Raji (cell line): ENCODE measurements around the gene STK36.

Experiments used
- POLR2A ChIP-seq: IDR thresholded peaks from 2 replicates; pipeline ENCODE4 v1.6.1; 2011; ENCODE audit warnings: low read depth, low read length, control low read depth; ENCODE audit not compliant: insufficient read depth

The STK36 gene

GRCh38 chr2:218655751-218656150 lies 16.1 kb upstream of the STK36 start:
- no peak for TF ChIP-seq POLR2A

DNA sequence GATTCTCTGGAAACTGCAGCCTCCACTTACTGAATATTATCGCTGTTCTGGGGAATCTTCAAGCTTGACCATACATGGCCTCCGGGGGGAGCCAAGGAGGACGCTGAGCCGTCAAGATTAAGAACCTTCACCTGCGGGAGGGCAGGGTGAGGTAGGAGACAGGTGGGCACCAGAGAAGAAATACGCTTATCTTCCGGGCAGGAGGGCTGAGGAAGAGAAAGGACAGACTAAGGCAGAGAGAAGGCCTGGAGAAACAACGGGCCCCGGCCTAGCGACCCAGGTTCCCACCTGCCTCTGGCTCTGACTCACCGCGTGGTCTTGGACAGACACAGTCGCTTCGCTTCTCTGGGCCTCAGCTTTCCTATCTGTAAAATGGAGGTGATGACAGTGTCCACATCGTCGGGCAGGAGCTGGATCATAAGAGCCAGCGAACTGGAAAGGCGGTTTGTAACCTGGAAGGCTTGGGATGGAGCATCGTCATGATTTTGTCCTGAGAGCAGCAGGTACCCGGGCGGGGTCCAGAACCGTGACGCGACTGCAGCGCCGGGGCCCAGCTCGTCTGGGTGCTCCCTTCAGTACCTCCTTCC lies 13.1 kb upstream of the STK36 start:
- TF ChIP-seq POLR2A, result peak; percentile 54; the same call in 1 of the 2 replicates

- peak; percentile 96 for TF ChIP-seq POLR2A
These were observed 12.5 kb upstream of the STK36 start, which contains the start of the genes BCS1L and ZNF142 for GRCh38 chr2:218659258-218659987. Gene BCS1L, plus strand, starts transcription at chr2:218659683. Its CDS starts 1,305 bp downstream, at chr2:218660988. Gene ZNF142, minus strand, starts transcription at chr2:218659623. Its CDS starts 3,194 bp downstream, at chr2:218656429.

DNA sequence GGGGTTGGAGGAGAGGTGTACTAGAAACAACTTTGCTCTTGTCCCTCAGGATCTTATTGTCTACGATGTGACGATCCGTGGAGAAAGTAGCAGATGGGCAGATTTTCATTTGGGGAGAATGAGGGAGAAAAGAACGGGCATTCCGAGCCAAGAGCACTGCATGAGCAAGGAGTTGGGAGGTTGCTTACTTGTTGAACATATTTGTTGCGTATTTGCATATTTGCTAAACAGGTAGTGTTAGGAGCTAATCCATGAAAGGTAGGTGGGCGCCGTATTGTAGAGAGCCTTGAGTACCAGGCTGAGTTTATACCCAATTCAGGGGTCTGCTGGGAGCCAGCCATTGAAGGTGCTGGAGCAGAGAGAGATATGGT lies 11.9 kb upstream of the STK36 start:
- TF ChIP-seq POLR2A, result no peak

GRCh38 chr2:218662377-218662776 lies 9.5 kb upstream of the STK36 start:
- TF ChIP-seq POLR2A, result no peak

- no peak for TF ChIP-seq POLR2A
These were observed 9.1 kb upstream of the STK36 start for GRCh38 chr2:218662827-218663226.

GRCh38 chr2:218663901-218664300 lies 8.0 kb upstream of the STK36 start:
- no peak for TF ChIP-seq POLR2A

DNA sequence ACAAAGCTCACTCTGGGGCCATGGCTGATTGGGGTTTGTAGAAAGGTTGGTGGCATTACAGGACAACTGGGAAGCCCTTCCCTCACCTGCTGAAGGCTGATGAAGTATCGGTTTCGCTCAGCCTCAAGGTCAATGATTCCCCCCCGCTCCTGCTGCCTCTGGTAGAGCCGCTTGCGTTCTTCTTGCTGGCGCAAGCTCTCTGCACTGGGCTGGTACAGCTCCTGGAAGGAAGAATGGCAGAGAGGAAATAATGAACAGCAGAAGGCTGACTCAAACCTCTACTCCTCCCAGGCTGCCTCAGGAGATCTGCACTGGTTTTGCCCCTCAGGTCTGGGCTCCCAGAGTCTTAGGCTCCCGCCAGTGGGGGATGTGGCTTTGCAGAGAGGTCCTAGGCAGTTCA lies 7.2 kb upstream of the STK36 start:
- TF ChIP-seq POLR2A, result no peak

DNA sequence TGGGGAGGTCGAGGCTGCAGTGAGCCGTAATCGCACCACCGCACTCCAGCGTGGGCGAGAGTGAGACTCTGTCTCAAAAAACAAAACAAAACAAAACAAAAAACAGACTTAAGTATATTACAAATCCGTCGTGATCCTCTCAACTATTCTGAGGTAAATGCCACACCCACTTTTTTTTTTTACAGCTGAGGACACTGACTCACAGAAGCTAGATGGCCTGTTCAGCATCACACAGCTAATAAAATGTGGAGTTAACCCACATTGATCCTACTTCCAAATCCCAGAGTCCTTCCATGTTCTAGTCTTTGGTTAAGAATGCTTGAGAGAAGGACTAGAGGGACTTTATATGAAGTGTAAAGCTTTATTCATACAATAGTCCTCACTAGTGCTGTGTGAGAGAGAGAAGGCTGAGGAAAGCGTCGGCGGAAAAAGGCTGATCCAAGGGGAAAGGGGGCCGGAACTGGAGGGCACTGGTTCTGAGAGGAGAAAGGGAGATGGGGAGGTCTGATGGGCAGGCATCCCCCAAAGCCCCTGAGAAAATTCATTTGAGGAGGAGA lies 711 bp upstream of the STK36 start:
- no peak for TF ChIP-seq POLR2A

DNA sequence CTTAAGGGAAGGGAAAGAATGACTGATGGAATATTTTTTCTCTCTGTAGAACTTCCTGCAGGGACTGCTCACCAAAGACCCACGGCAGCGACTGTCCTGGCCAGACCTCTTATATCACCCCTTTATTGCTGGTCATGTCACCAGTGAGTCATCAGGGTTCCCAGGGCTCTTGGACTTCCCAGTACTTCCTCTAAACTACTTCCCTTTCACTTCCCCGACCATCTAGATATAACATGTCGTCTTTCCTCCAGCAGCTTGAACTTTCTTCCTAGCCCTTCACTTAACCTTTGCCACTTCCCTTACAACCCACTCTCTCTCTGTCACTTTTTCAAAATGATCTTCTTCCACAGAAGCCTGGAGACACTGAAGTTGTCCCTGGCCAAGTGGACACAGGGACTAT lies 7.2 kb downstream of the STK36 start:
- TF ChIP-seq POLR2A, result no peak

DNA sequence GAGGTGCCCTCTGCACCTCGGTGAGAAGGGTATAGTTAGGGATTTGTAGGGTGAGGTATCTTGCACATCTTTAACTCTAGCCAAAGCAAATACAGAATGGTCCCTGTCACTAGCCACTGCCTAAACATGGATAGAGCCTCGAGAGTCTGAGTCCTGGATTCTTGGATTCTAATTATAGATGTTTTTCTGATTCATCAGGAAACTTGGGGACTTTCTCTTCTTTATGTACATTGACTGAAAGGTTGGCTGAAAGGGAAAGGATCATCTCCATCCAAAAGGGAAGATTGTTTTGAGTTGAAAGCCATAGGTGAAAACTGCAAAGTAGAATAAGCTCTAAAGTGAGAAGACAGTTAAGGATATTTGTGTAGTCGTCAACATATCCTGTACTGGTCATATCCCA lies 8.2 kb downstream of the STK36 start:
- TF ChIP-seq POLR2A, result no peak

- no peak for TF ChIP-seq POLR2A
These were observed 19.3 kb downstream of the STK36 start for GRCh38 chr2:218691234-218691633.

- TF ChIP-seq POLR2A, result no peak
These were observed 22.7 kb downstream of the STK36 start for GRCh38 chr2:218694405-218695145.

- TF ChIP-seq POLR2A, result no peak
These were observed 27.0 kb downstream of the STK36 start for GRCh38 chr2:218698885-218699284.

DNA sequence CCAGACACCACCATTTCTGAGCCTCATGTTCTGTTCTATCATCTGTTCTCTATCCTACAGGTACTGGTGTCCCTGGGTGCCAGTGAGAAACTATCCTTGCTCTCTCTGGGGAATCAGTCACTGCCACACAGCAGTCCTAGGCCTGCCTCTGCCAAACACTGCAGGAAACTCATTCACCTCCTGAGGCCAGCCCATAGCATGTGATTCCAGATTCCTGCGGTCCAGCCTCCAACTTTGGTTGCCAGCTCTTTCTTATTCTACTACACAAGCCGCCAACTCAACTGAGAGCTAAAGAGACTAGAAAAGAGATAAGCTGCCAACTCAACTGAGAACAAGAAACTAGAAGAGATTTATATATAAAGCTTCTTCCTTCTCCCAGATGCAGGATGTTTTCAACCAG lies 29.9 kb downstream of the STK36 start:
- no peak for TF ChIP-seq POLR2A

- no peak for TF ChIP-seq POLR2A
These were observed 31.5 kb downstream of the STK36 start for GRCh38 chr2:218703341-218703740.
